Activated naive CD4-positive, alpha-beta T cell treated with anti-CD3 and anti-CD28 coated beads, Interleukin-2, amount 10 ng/mL, durations not matched to agents 7 days and 5 days (primary cell): ENCODE data around the gene GPC6.

Experiments
- CTCF ChIA-PET: fragments of 350-600 bp; sonication (Branson Sonifier 250); formaldehyde crosslinking; loops from one replicate; lab custom pipeline; 2021; ENCODE audit warnings: antibody characterized with exemption; lab: Charles Lee
- DNase-seq: peaks from one replicate; pipeline ENCODE4 v3.0.0-alpha.2; 2020
- H3K27ac Mint-ChIP-seq: one replicate; pipeline ENCODE4 v1.8.0; 2021; ENCODE audit warnings: mild to moderate bottlenecking, moderate library complexity, mixed read lengths
- H3K27me3 Mint-ChIP-seq: one replicate; pipeline ENCODE4 v1.8.0; 2021; ENCODE audit warnings: mild to moderate bottlenecking, mixed read lengths
- H3K36me3 Mint-ChIP-seq: one replicate; pipeline ENCODE4 v1.8.0; 2021; ENCODE audit warnings: mixed read lengths
- H3K4me1 Mint-ChIP-seq: one replicate; pipeline ENCODE4 v1.8.0; 2021; ENCODE audit warnings: mixed read lengths
- H3K4me3 Mint-ChIP-seq: one replicate; pipeline ENCODE4 v1.8.0; 2021; ENCODE audit warnings: mild to moderate bottlenecking, moderate library complexity, mixed read lengths
- H3K9me3 Mint-ChIP-seq: one replicate; pipeline ENCODE4 v1.8.0; 2021; ENCODE audit warnings: mixed read lengths

GPC6 gene

DNA sequence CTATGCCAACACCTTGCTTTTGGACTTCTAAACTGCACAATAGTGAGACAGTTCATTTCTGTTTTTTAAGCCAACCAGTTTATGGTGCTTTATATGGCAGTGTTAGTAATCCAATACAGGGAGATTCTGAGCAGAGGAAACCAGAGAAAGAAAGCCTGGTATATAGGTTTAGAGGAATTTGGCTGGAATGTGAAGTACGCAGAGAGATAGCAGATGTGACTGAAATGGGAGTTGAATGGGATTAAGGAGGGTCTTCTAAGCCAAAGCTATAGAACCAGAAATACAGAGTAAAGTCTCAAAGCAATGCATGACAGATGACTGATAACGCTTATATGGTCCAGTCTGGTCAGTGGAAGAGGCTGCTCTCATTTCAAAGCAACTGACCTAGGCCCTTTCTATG is 453.7 kb downstream of the GPC6 start:
- CTCF ChIA-PET, result no interaction called here
- Mint-ChIP-seq H3K36me3 (no peaks in the 10 kb centered on the region), H3K4me3 (no peak overlapping the region), H3K4me1 (no peaks in the 10 kb centered on the region), H3K27me3 (no peaks in the 10 kb centered on the region), H3K27ac (no peak overlapping the region), H3K9me3 (no peaks in the 10 kb centered on the region)
- DNase-seq, result no peak

DNA sequence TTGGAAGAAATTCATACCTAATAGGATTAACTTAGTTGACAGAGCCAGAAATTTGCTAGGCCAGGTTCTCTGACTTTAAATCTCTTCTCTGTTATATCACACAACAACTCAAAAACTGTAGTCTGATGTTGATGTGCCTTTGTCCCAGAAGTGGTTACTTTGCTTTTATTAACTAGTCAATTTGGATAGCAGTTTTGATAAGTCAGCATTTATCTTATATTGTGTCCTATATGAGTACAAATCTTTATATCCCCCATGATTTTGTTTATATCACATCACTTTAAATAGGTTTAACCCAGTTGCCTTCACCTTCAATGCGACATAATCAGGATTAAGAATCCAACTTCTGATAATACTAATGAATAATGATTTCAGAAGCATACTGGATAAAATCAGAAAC is 459.3 kb downstream of the GPC6 start:
- no peak overlapping the region for H3K4me3 Mint-ChIP-seq
- no peak for DNase-seq
- no peaks in the 10 kb centered on the region for H3K27me3 Mint-ChIP-seq
- H3K9me3 Mint-ChIP-seq, result no peaks in the 10 kb centered on the region
- no peaks in the 10 kb centered on the region for H3K36me3 Mint-ChIP-seq
- no peak overlapping the region for H3K27ac Mint-ChIP-seq
- CTCF ChIA-PET, result no interaction called here
- H3K4me1 Mint-ChIP-seq, result no peaks in the 10 kb centered on the region

DNA sequence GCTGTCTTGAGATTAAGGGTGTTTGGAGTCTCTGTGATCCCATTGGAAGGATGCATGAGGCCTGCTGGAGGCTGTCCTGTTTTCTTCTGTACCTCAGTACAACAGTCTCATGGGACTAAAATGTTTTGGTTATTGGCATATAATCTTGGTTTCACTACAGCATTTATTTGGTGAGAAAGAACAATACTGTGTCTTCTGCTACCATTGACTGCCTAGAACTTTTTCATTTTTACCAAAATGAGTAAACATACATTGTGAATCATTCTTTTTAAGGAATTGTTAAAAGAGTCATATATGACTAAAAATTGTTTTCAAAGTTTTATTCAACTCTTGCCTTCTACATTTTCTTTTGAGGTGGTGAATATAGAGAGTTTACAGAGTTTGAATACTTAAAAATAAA is 459.8 kb downstream of the GPC6 start:
- CTCF ChIA-PET, result no interaction called here

DNA sequence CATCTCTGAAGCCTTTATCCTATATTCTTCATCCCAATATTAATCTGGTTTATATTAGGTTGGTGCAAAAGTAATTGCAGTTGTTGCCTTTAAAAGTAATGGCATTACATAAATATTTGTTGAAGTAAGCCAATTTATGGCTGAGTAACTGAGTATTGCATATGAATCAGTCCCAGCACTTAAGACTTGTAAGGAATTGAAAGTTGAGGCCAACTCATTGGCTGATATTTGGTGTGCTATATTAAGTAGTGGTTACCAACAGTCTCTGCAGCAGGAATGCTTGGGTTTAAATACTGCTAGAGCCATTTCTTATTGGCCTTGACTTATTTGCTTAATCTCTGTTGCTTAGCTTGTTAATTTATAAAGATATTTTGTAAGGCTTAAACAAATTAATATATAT is 460.7 kb downstream of the GPC6 start:
- Mint-ChIP-seq H3K4me1 (no peaks in the 10 kb centered on the region), H3K36me3 (no peaks in the 10 kb centered on the region), H3K27ac (no peak overlapping the region), H3K4me3 (no peak overlapping the region), H3K27me3 (no peaks in the 10 kb centered on the region), H3K9me3 (no peaks in the 10 kb centered on the region)
- CTCF ChIA-PET, result no interaction called here
- DNase-seq, result no peak

More for the DNA sequence above, 459.8 kb downstream of the GPC6 start:
- no peak overlapping the region for H3K4me3 Mint-ChIP-seq
- no peaks in the 10 kb centered on the region for H3K36me3 Mint-ChIP-seq
- H3K27me3 Mint-ChIP-seq, result no peaks in the 10 kb centered on the region
- H3K27ac Mint-ChIP-seq, result no peak overlapping the region
- H3K4me1 Mint-ChIP-seq, result no peaks in the 10 kb centered on the region
- H3K9me3 Mint-ChIP-seq, result no peaks in the 10 kb centered on the region
- no peak for DNase-seq

DNA sequence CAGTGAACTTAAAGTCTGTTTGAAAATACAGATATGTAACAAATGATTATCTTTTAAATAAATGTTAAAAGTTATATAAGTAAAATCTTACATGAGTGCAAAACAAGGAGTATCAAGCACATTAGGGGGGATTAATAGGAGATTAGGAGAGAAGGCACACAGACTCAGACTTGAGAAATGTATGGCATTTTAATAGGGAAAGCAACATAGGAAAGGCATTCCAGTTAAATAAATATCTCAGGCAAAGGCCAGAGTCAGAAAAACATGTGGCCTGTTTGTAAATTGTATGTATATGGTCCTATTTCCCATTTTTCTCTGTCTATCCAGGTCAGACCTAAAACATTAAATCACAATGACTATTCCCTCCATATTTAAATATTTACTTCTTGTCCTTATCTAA is 462.7 kb downstream of the GPC6 start:
- H3K9me3 Mint-ChIP-seq, result no peaks in the 10 kb centered on the region
- DNase-seq, result no peak
- no peaks in the 10 kb centered on the region for H3K4me1 Mint-ChIP-seq
- H3K4me3 Mint-ChIP-seq, result no peak overlapping the region
- H3K36me3 Mint-ChIP-seq, result no peaks in the 10 kb centered on the region
- CTCF ChIA-PET, result no interaction called here
- no peak overlapping the region for H3K27ac Mint-ChIP-seq
- H3K27me3 Mint-ChIP-seq, result no peaks in the 10 kb centered on the region

DNA sequence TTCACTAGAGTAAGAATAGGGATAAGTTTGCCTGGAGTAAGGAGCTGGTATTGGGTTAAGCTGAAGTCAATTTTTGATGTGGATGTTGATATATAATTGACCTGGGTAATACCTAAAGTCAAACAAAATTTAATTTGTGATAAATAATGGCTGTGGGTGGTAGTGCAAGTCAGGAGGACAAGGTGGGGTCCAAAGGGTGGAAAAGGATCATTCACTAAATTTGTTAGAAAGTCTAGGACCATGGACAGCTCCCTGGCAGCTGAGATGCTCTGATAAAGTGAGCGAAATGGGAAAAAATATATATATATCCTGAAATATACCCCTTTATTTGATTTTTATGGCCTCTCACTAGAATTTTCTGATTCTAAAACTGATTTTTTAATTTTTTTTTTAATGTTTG is 463.5 kb downstream of the GPC6 start:
- Mint-ChIP-seq H3K4me1 (no peaks in the 10 kb centered on the region), H3K36me3 (no peaks in the 10 kb centered on the region), H3K4me3 (no peak overlapping the region), H3K27me3 (no peaks in the 10 kb centered on the region), H3K9me3 (no peaks in the 10 kb centered on the region), H3K27ac (no peak overlapping the region)
- DNase-seq, result no peak
- CTCF ChIA-PET, result no interaction called here

DNA sequence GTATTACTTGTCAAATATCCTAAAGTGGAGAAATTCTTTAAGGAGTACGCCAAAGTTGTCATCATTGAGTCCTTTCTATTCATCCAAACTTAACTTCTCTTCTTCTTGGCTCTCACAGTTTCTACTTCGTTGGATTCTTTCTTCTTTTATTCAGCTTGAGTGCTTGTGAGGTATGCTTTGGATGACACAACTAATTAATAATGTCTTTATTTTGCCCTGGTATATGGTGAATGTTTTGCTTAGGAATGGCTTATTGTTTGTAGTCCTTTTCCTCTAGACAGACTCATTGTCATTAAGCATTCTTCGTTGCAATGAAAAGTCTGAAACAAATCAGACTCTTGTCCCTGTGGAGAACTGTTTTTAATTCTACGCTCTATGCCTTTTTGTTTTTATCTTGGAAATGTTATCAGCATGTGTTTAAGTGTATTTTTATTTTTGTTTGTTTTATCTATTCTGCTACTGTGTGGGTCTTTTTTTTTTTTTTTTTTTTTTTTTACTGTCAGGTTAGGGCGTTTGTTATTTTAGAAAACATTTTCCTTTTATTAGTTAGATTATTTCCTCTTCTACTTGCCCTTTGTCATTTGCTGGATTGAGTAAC is 471.5 kb downstream of the GPC6 start:
- Mint-ChIP-seq H3K36me3 (no peaks in the 10 kb centered on the region), H3K9me3 (no peaks in the 10 kb centered on the region), H3K4me1 (no peaks in the 10 kb centered on the region), H3K4me3 (no peak overlapping the region), H3K27me3 (no peaks in the 10 kb centered on the region), H3K27ac (no peak overlapping the region)
- CTCF ChIA-PET, result no interaction called here
- DNase-seq, result no peak

DNA sequence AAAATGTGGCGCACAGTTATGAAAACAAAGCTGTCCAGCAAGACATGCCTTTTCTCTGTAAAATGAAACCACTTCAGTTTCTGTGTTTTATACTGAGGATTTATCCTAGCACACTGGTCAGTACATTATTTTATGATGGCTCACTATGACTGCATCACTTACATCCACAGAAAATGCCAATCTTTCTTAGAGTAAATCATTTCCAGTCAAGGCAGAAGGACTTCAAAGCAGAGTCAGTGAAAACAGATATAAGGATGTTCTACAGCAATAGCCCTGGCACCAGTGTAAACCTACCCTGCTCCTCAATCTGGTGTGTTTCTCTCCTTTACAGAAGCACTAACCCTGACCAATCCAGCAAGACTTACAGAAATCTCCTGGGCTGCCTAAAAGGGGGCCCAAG is 473.5 kb downstream of the GPC6 start:
- Mint-ChIP-seq H3K36me3 (no peaks in the 10 kb centered on the region), H3K9me3 (no peaks in the 10 kb centered on the region), H3K4me1 (no peaks in the 10 kb centered on the region), H3K4me3 (no peak overlapping the region), H3K27ac (no peak overlapping the region), H3K27me3 (no peaks in the 10 kb centered on the region)
- CTCF ChIA-PET, result no interaction called here
- DNase-seq, result no peak

DNA sequence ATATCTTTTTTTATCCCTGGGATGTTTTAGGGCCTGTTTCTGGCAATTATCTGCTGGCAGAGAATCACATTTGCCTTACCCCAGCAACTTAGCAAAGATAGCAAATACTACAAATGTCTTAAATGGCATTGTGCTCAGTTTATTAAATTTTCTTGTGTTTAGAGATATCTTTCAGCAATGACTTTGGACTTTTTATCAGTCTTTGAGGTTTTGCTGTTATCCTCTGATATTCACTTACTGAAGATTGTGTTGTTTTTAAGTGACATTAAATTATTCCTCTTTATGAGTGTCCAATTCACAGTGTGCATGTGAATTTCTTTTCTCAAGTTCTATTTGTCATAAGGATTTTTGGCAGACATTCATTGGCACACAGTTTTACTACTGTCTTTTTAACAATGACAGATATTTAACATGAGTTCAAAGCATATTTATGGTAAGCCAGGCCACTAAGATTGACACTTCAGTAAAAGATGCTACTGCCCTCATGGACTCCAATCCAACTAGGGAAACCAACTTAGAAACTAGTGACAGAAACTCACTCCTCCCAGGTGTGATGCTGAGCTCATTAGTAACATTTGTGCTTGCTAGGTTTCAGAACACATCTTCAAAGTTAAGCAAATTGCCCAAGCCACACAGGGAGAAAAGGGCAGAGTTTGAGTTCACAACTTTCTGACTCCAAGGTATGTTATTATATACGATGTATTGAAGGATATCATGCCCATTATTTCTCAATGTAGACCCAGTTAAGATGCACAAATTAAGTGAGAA is 481.9 kb downstream of the GPC6 start:
- Mint-ChIP-seq H3K4me1 (no peaks in the 10 kb centered on the region), H3K27ac (no peak overlapping the region), H3K27me3 (no peaks in the 10 kb centered on the region), H3K36me3 (no peaks in the 10 kb centered on the region), H3K4me3 (no peak overlapping the region), H3K9me3 (no peaks in the 10 kb centered on the region)
- CTCF ChIA-PET, result no interaction called here
- DNase-seq, result no peak

DNA sequence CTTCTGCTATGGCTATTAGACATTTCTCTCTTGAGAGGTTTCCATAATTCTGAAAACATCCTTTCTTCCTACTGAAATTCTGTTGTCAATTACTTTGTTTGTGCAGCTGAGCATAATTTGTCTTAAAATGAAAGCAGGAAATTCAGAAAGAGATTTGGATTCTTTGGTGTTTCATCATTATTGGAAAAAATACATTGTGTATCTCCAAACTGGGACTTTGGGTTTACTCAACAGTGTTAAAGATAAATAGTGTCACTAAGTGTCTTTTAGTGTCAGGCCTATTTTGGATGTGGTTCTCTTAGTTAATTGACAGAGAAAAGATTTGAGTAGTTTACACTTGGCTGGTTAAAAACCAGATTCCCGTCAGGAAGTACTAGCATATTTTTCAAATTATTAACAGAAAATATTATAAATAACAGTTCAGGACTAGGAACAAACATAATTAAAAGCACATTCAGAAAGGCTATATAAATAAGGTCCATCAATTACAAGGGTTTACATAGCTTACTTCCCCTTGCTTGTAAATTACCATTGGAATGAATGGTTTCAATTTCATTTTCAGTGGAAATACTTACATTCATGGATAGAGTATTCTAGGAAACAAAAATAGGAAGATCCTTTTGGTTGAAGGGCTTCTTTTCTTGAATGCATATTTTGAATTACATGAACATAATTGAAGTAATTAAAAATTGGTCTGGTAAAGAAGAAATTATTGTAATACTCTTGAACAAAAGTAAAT is 483.1 kb downstream of the GPC6 start:
- no peak overlapping the region for H3K27ac Mint-ChIP-seq
- CTCF ChIA-PET, result no interaction called here
- no peak for DNase-seq
- H3K4me3 Mint-ChIP-seq, result no peak overlapping the region
- H3K9me3 Mint-ChIP-seq, result no peaks in the 10 kb centered on the region
- no peaks in the 10 kb centered on the region for H3K36me3 Mint-ChIP-seq
- H3K27me3 Mint-ChIP-seq, result no peaks in the 10 kb centered on the region
- H3K4me1 Mint-ChIP-seq, result no peaks in the 10 kb centered on the region

DNA sequence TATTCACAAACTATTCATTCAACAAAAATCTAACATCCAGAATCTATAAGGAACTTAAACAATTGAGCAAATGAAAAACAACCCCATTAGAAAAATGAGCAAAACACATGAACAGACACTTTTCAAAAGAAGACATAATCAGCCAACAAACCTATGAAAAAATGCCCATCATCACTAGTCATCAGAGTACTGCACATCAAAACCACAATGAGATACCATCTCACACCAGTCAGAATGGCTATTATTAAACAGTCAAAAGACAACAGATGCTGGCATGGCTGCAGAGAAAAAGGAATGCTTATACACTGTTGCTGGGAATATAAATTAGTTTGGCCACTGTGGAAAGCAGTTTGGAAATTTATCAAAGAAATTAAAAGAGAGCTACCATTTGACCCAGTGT is 487.6 kb downstream of the GPC6 start:
- no peak for DNase-seq
- Mint-ChIP-seq H3K9me3 (no peaks in the 10 kb centered on the region), H3K36me3 (no peaks in the 10 kb centered on the region), H3K27ac (no peak overlapping the region), H3K27me3 (no peaks in the 10 kb centered on the region), H3K4me1 (no peaks in the 10 kb centered on the region), H3K4me3 (no peak overlapping the region)
- CTCF ChIA-PET, result no interaction called here

DNA sequence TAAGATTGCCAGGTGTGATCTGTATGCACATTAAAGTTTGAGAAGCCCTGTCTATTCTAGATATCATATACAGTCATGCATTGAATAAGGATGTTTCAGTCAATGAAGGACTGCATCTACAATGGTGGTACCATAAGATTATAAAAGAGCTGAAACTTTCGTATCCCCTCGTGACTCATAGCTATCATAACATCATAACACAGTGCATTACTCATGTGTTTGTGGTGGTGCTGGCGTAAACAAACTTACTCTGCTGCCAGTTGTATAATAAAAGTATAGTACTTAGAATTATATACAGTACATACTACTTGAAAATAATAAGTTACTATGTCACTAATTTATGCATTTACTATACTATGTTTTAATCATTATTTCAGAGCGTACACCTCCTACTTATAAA is 489.3 kb downstream of the GPC6 start:
- Mint-ChIP-seq H3K27ac (no peak overlapping the region), H3K27me3 (no peaks in the 10 kb centered on the region), H3K4me1 (no peaks in the 10 kb centered on the region), H3K36me3 (no peaks in the 10 kb centered on the region), H3K4me3 (no peak overlapping the region), H3K9me3 (no peaks in the 10 kb centered on the region)
- CTCF ChIA-PET, result no interaction called here
- no peak for DNase-seq

DNA sequence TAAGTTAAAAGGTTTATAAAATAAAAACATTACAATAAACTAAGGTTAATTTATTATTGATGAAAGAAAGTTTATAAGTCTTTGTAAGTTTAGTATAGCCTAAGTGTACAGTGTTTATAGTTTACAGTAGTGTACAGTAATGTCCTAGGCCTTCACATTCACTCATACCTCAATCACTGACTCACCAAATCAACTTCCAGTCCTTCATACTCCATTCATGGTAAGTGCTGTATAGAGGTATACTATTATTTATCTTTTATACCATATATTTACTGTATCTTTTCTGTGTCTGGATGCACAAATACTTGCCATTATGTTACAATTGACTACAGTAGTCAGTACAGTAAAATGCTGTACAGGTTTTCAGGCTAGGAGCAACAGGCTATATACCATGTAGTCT is 490.0 kb downstream of the GPC6 start:
- Mint-ChIP-seq H3K4me3 (no peak overlapping the region), H3K4me1 (no peaks in the 10 kb centered on the region), H3K27me3 (no peaks in the 10 kb centered on the region), H3K36me3 (no peaks in the 10 kb centered on the region), H3K27ac (no peak overlapping the region), H3K9me3 (no peaks in the 10 kb centered on the region)
- CTCF ChIA-PET, result no interaction called here
- no peak for DNase-seq

DNA sequence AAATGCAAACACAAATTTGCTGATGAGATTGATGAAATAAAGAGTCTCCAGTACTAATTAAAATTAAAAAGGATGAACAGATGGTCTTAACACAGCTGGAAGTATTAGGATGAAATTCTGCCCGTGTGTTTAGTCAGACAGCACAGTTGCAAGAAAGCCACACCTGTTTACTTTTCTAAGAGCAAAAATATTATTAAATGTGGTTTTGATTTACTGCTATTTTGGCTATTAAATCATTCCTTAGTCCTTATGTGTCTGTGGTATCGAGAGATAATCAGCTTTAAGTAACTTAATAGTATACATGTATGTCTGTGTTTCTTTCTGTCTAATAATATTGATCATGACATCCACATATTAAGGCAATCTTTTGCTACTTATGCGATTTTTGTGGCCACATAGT is 494.9 kb downstream of the GPC6 start:
- Mint-ChIP-seq H3K4me1 (no peaks in the 10 kb centered on the region), H3K4me3 (no peak overlapping the region), H3K27me3 (no peaks in the 10 kb centered on the region), H3K36me3 (no peaks in the 10 kb centered on the region), H3K27ac (no peak overlapping the region), H3K9me3 (no peaks in the 10 kb centered on the region)
- CTCF ChIA-PET, result no interaction called here
- no peak for DNase-seq

DNA sequence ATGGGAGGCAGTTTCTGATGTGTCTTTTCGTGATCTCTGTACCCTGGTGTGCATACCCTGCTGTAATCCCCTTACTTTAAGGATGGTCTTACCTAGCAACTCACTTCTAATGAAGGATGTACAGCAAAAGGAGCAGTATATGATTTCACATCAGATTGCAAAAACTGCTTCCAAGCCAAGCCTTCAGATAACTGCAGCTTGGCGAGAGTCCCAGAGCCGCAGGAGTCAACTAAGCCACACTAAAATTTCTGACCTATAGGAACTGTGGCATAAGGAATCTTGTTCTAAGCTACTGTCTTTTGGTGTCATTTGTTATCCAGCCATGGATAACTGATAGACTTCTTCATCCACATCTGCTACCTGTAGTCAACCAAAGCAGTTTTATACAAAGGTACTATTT is 496.7 kb downstream of the GPC6 start:
- DNase-seq, result no peak
- CTCF ChIA-PET, result no interaction called here
- Mint-ChIP-seq H3K27ac (no peak overlapping the region), H3K4me1 (no peaks in the 10 kb centered on the region), H3K4me3 (no peak overlapping the region), H3K36me3 (no peaks in the 10 kb centered on the region), H3K9me3 (no peaks in the 10 kb centered on the region), H3K27me3 (no peaks in the 10 kb centered on the region)
